ENCODE results near the gene RIT1. TPM values are rescaled to one million over a fixed set of nuclear protein-coding genes. Genes with fewer than 3 reads are reported as not detected.

Gene RIT1
- total RNA-seq, 1 experiment from 2014 or later = 28.1 TPM

GRCh38 chr1:155856257-155856974, 54.7 kb downstream of the RIT1 start:
- Histone ChIP-seq H3K9me3 (ENCODE audit: control insufficient read depth, insufficient read depth, low read depth, low read length) (no peaks in the 10 kb centered on the region), H3K27ac (ENCODE audit: low read length) (peak overlapping the region; percentile 91), H3K4me3 (ENCODE audit: low read depth in 2 of 2, low read length in 2 of 2) (peak overlapping the region; percentile 92 to 96), H3K36me3 (ENCODE audit: control insufficient read depth, insufficient read depth, low read length) (peaks cover 13% of the 10 kb centered on the region), H3K27me3 (ENCODE audit: control insufficient read depth, insufficient read depth, low read length) (no peaks in the 10 kb centered on the region), H3K4me1 (ENCODE audit: control insufficient read depth, insufficient read depth, low read length) (peaks cover 12% of the 10 kb centered on the region)
- ATAC-seq = no peak
- BruUV-seq (replicated peaks) = TSS peak; percentile 94
- in situ Hi-C loops (cut with HindIII; ENCODE audit: low pct_unique_long_range_greater_than_20kb, low sequenced_read_pairs) = no loop called here
- CTCF ChIA-PET = interaction anchor here (0.8 kb wide), 1 partner anchor 22 kb away, joined by 5 read pairs; no protein-coding TSS in a partner anchor
- intact Hi-C loops (cut with micrococcal nuclease; ENCODE audit: unreplicated experiment) = no loop called here
- TF ChIP-seq SIN3A (IDR thresholded peaks at IDR 0.05; ENCODE audit: borderline replicate concordance, insufficient read depth, low read depth, low read length) (no peak), CTCF (IDR thresholded peaks at IDR 0.05) (no peak), POLR2AphosphoS5 (IDR thresholded peaks at IDR 0.05; ENCODE audit: low read depth, low read length) (no peak), REST (IDR thresholded peaks at IDR 0.05; ENCODE audit: insufficient read depth in 1 of 2, low read depth in 2 of 2, low read length in 1 of 2) (no peak)
- POLR2A ChIA-PET = interaction anchor here (0.7 kb wide), 1 partner anchor 26 kb away, joined by 8 read pairs; no protein-coding TSS in a partner anchor
- DNase-seq (ENCODE audit: low read depth, low spot score) = no peak

GRCh38 chr1:155850345-155850744, 60.8 kb downstream of the RIT1 start:
- intact Hi-C loops (cut with micrococcal nuclease; ENCODE audit: unreplicated experiment) = no loop called here
- POLR2A ChIA-PET = no interaction called here
- Histone ChIP-seq H3K36me3 (ENCODE audit: control insufficient read depth, insufficient read depth, low read length) (peaks cover 17% of the 10 kb centered on the region), H3K27ac (ENCODE audit: low read length) (no peak overlapping the region), H3K4me3 (ENCODE audit: low read depth in 2 of 2, low read length in 2 of 2) (no peak overlapping the region), H3K9me3 (ENCODE audit: control insufficient read depth, insufficient read depth, low read depth, low read length) (no peaks in the 10 kb centered on the region), H3K4me1 (ENCODE audit: control insufficient read depth, insufficient read depth, low read length) (no peaks in the 10 kb centered on the region), H3K27me3 (ENCODE audit: control insufficient read depth, insufficient read depth, low read length) (no peaks in the 10 kb centered on the region)
- ATAC-seq (no peak), DNase-seq (ENCODE audit: low read depth, low spot score) (no peak)
- in situ Hi-C loops (cut with HindIII; ENCODE audit: low pct_unique_long_range_greater_than_20kb, low sequenced_read_pairs) = no loop called here
- CTCF ChIA-PET = no interaction called here
- BruUV-seq (replicated peaks) = no TSS peak
- TF ChIP-seq TCF7L2 (IDR thresholded peaks at IDR 0.05; ENCODE audit: low read depth, low read length) = no peak
- no peak for TF ChIP-seq CTCF (IDR thresholded peaks at IDR 0.05)
- TF ChIP-seq REST (IDR thresholded peaks at IDR 0.05; ENCODE audit: insufficient read depth in 1 of 2, low read depth in 2 of 2, low read length in 1 of 2) = no peak
- no peak for TF ChIP-seq SIN3A (IDR thresholded peaks at IDR 0.05; ENCODE audit: borderline replicate concordance, insufficient read depth, low read depth, low read length)
- no peak for TF ChIP-seq POLR2AphosphoS5 (IDR thresholded peaks at IDR 0.05; ENCODE audit: low read depth, low read length)

Data from Panc1 (cell line).